HL-60/S4 treated with retinoic acid at 250 ng/mL for 4 days and 3 days (cell line): ENCODE data around the gene SPRR2B.
"Not testable (repeated sequence)": the region's sequence is repeated elsewhere in the genome, so short reads cannot be mapped to it uniquely, and the experiment has no call there.

Source experiments
- in situ Hi-C: fragments of 300-500 bp; cut with MboI; formaldehyde crosslinking; loops from 2 replicates; pipeline ENCODE4 v1.7.0; 2022; ENCODE audit warnings: low sequenced_read_pairs

SPRR2B gene

GRCh38 chr1:153071511-153071910 is at the start of gene SPRR2B:
Gene SPRR2B, minus strand, starts transcription at chr1:153071611. Its CDS starts 772 bp downstream, at chr1:153070839.
- in situ Hi-C loops, result no loop called here

DNA sequence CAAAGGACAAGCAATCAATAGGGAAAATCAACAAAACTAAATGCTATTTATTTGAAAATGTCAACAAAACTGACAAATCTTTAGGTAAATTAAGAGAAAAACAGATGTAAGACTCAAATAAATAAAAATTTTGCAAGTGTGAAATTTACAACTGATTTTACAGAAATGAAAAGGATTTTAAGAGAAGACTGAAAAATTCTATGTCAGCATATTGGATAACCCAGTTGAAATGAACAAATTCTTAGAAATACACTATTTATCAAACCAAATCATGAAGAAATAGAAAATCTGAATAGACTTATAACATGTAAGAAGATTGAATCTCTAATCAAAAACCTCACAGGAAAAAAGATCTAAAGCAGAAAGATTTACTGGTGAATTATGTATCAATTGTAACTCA is 49.5 kb upstream of the SPRR2B start:
- in situ Hi-C loops, result no loop called here

DNA sequence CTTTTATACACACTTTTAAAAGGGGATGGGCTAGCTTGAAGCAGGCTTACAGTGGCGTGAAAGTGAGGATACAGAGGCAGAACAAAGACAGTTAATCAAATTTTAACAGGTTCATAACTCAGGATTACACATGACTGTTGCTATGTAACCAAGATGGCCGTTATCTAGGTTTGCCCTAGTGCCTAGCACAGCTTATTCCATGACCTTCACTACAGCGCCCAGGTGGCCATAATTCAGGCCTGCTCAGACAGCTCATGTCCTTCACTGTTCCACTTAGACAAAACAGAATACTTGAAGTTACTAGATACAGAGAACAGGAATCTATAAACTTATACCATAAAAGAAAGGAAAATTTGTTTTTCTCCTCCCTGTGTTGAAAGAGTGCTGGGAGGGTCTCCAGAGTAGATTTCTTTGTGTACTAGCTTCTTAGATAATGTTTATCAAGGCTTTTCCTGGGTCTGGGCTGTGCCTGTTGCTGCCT is 48.1 kb upstream of the SPRR2B start:
- in situ Hi-C loops, result no loop called here

DNA sequence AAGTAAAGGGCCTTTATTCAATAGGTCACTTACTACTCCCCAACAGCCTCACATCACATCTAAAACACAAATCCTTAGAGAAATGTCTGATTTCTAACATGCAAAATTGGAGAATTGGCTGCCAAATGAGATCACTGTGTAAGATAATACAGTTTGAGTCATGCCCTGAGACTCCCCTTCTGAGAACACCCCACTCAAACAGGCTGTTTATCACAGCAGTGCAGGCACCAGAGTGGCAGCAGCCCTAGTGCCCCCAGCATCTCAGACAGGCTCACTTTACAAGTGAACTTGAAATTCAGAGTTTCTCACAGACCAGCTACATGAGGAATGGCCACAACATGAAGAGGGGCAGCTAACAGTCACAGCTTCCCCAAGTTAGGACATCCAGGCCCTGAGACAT is 43.9 kb upstream of the SPRR2B start:
- in situ Hi-C loops, result not testable (repeated sequence)

GRCh38 chr1:153113416-153113815 is 42.0 kb upstream of the SPRR2B start, which contains the start of gene SPRR2F:
Gene SPRR2F, minus strand, starts transcription at chr1:153113516. Its CDS starts 783 bp downstream, at chr1:153112733.
- in situ Hi-C loops, result no loop called here

GRCh38 chr1:153112454-153112853 is 41.0 kb upstream of the SPRR2B start:
- in situ Hi-C loops, result not testable (repeated sequence)

- in situ Hi-C loops, result no loop called here
These were observed 28.8 kb upstream of the SPRR2B start for GRCh38 chr1:153100245-153100644.

DNA sequence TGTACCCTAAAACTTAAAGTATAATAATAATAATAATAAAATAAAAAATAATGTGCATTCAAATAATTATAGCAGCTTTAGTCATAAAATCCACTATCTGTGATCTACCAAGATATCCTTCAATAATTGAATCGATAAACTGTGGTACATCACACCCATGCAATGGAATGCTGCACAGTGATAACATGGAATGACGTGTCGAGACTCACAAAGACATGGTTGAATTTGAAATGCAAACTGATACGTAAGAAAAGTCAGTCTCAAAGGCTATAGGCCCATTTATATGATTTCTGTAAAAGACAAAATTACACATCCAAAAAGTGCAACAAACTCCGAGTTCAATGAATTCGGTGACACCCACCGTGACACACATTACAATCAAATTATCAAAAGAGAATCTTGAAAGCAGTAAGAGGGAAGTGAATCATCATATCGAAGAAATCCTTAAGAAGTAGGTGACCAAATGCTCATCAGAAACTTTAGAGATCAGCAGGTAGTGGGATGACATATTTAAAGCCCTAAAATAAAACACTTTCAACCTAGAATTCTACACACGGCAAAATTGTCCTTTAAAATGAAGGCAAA is 28.1 kb upstream of the SPRR2B start:
- in situ Hi-C loops, result no loop called here

GRCh38 chr1:153095764-153096163 is 24.4 kb upstream of the SPRR2B start:
- in situ Hi-C loops, result no loop called here

- in situ Hi-C loops, result no loop called here
These were observed 23.0 kb upstream of the SPRR2B start, which contains the start of gene SPRR2E for GRCh38 chr1:153094426-153094825. Gene SPRR2E, minus strand, starts transcription at chr1:153094526. Its CDS starts 775 bp downstream, at chr1:153093751.

DNA sequence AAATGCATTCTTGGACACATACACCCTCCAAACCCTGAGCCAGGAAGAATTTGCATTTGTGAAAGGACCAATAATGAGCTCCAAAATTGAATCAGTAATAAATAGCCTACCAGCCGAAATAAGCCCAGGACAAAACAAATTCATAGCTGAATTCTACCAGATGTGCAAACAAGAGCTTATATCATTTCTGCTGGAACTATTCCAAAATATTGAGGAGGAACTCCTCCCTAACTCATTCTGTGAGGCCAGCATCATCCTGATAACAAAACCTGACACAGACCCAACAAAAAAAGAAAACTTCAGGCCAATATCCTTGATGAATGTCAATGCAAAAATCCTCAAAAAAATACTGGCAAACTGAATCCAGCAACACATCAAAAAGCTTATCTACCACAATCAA is 16.2 kb upstream of the SPRR2B start:
- in situ Hi-C loops, result no loop called here

GRCh38 chr1:153081736-153082135 is 10.3 kb upstream of the SPRR2B start:
- in situ Hi-C loops, result no loop called here

DNA sequence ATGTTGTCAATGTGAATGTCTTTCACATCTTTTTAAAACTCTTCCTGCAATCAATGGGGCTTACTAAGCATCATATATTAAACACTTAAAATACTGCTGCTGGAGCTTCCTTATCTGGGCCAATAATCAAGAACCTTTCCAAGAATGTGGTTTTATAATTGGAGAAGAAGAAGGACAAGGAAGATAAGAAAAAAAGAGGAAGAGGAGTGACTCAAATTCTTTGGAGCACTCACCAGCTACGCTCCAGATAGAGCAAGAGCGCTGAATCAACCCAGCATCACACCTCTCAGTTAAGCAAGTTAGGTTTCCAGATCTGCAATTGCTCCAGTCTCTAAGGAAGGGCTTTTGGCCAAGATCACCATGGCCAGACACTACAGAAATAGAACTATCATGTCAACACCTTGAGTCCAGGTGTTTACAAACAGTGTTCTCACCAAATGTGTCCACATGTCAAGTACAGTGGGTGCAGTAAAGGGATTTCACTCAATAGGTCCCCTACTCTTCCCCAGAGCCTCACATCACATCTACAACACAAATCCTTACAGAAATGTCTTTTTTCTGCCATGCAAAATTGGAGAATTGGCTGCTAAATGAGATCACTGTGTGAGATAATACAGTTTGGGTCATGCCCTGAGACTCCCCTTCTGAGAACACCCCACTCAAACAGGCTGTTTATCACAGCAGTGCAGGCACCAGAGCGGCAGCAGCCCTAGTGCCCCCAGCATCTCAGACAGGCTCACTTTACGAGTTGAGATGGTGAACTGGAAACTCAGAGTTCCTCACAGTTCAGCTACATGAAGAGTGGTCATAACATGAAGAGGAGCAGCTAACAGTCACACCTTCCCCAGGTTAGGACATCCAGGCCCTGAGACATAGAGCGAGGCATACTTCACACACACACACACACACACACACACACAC is 1.7 kb upstream of the SPRR2B start:
- in situ Hi-C loops, result no loop called here

DNA sequence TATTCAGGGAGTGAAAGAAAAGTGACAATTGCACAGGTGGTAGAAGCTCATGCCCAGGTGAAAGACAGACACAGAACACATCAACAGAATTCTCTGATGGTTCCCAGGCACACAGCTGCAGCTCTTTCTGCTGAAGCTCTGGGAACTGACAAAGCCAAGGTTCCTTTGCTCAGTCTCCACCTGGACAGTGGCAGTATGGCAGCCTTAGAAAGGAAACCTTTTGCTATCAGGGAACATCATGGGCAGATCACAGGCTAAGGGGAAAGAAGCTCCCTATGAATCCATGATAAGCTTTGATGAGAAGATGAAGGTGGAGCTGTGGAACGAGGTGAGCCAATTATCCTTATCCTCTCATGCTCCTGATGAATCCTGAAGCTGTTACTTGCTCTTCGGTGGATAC is 1.2 kb downstream of the SPRR2B start:
- in situ Hi-C loops, result no loop called here

- in situ Hi-C loops, result no loop called here
These were observed 12.3 kb downstream of the SPRR2B start for GRCh38 chr1:153058826-153059784.

- in situ Hi-C loops, result no loop called here
These were observed 13.3 kb downstream of the SPRR2B start for GRCh38 chr1:153058154-153058553.

GRCh38 chr1:153057375-153057774 is 14.0 kb downstream of the SPRR2B start, which contains the start of gene SPRR2A:
Gene SPRR2A, minus strand, starts transcription at chr1:153057512. Its CDS starts 777 bp downstream, at chr1:153056735.
- in situ Hi-C loops, result no loop called here

DNA sequence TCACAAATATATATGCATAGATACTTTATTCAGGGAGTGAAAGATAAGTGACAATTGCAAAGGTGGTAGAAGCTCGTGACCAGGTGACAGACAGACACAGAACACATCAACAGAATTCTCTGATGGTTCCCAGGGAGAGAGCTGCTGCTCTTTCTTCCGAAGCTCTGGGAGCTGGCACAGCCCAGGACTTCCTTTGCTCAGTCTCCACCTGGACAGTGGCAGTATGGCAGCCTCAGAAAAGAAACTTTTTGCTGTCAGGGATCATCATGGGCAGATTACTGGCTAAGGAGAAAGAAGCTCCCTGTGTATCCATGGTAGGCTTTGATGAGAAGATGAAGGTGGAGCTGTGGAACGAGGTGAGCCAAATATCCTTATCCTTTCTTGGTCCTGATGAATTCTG is 15.3 kb downstream of the SPRR2B start:
- in situ Hi-C loops, result not testable (repeated sequence)

- in situ Hi-C loops, result no loop called here
These were observed 22.2 kb downstream of the SPRR2B start for GRCh38 chr1:153049211-153049610.

DNA sequence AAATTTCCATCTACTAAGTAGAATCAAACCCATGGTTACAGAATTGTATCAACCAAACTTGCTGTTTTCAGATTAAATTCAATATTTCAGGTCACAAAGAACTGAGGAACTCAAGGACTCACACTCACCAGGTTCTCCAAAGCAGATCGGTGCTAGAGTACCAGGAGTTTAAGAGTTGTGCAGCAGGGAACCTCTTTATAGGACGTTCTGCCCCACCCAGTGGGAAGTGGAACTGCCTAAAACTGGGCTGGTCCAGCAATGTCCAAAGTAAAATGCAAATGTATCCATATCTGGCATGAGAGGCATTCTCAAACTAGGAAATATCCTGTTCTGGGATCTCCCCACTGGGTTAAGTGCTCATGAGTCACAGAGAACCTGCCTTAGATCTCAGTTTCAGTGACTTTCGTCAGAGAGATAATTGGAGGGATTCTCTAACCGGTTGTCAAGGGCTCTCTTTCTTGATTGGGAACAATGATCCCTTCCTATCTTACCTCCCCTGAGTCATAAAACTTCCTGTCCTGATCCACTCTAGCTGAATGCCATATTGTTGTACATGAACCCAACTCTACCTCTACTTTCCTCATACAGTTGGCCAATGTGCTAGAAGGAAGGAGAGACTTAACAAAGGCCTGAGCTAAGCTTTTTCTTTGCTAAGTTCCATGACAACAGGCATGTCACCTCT is 30.3 kb downstream of the SPRR2B start, which contains the start of gene SPRR2D:
Gene SPRR2D (minus strand): TSS at position 171 of the 682 bp plus-strand sequence. CDS start 774 bp downstream, outside the sequence.
- in situ Hi-C loops, result no loop called here
